HEK293 (cell line): ENCODE data around the gene WNT4.

ENCODE experiments used
- CTCF ChIA-PET: fragments of 350-600 bp; formaldehyde crosslinking; extraction: SDS; loops from one replicate; lab custom pipeline; 2021; ENCODE audit warnings: antibody characterized with exemption; lab: Yijun Ruan, JAX
- POLR2A ChIA-PET: fragments of 300-600 bp; formaldehyde crosslinking; extraction: SDS; loops from one replicate; lab custom pipeline; 2020; ENCODE audit warnings: antibody characterized with exemption, inconsistent platforms; lab: Yijun Ruan, JAX
- H3K27ac ChIP-seq: fragments of 200-500 bp; sonication (Bioruptor generic); 2 replicates; pipeline ENCODE4 v1.5.1; 2014; ENCODE audit warnings: low read depth, low read length, control low read depth, inconsistent platforms; ENCODE audit errors: extremely low read depth
- H3K36me3 ChIP-seq, 2 experiments: fragments of 200-500 bp in 1 of 2; sonication (Bioruptor generic) in 1 of 2; 1 replicate in 1 of 2; 2 replicates in 1 of 2; pipeline ENCODE4 v1.5.1; 2014 to 2017; ENCODE audit warnings: inconsistent platforms in 2 of 2, low read length in 2 of 2; ENCODE audit not compliant: control insufficient read depth in 2 of 2, insufficient read depth in 1 of 2
- H3K4me1 ChIP-seq: fragments of 200-500 bp; sonication (Bioruptor generic); 2 replicates; pipeline ENCODE4 v1.5.1; 2014; ENCODE audit warnings: mild to moderate bottlenecking, low read length, inconsistent platforms; ENCODE audit not compliant: control insufficient read depth, insufficient read depth
- H3K4me3 ChIP-seq: 2 replicates; pipeline ENCODE4 v1.5.1; 2011; ENCODE audit warnings: low read depth, mild to moderate bottlenecking, control low read depth, low read length, moderate library complexity
- H3K9me3 ChIP-seq: fragments of 200-500 bp; sonication (Bioruptor generic); 2 replicates; pipeline ENCODE4 v1.5.1; 2014; ENCODE audit warnings: low read depth, low read length, inconsistent platforms; ENCODE audit not compliant: control insufficient read depth, insufficient read depth
- KLF16 ChIP-seq: fragments of 450-650 bp; formaldehyde crosslinking; IDR thresholded peaks from 2 replicates; pipeline ENCODE4 v1.5.1; 2017; ENCODE audit warnings: missing biosample characterization, missing genetic modification characterization
- OSR2 ChIP-seq: fragments of 450-650 bp; formaldehyde crosslinking; IDR thresholded peaks from 2 replicates; pipeline ENCODE4 v1.5.1; 2016; ENCODE audit warnings: missing biosample characterization, missing genetic modification characterization
- REPIN1 ChIP-seq: fragments of 450-650 bp; formaldehyde crosslinking; IDR thresholded peaks from 2 replicates; pipeline ENCODE4 v1.5.1; 2017; ENCODE audit warnings: missing biosample characterization, missing genetic modification characterization, low read depth
- TSHZ1 ChIP-seq: fragments of 450-650 bp; formaldehyde crosslinking; IDR thresholded peaks from 2 replicates; pipeline ENCODE4 v1.5.1; 2016; ENCODE audit warnings: missing biosample characterization, missing genetic modification characterization, borderline replicate concordance
- YY2 ChIP-seq: fragments of 450-650 bp; formaldehyde crosslinking; IDR thresholded peaks from 2 replicates; pipeline ENCODE4 v1.5.1; 2016; ENCODE audit warnings: missing biosample characterization, missing genetic modification characterization
- ZBTB11 ChIP-seq: fragments of 450-650 bp; formaldehyde crosslinking; conservative IDR thresholded peaks from 2 replicates; pipeline ENCODE4 v1.5.1; 2016; ENCODE audit warnings: low read depth, missing biosample characterization, missing genetic modification characterization
- ZFP69B ChIP-seq: fragments of 450-650 bp; formaldehyde crosslinking; IDR thresholded peaks from 2 replicates; pipeline ENCODE4 v1.5.1; 2016; ENCODE audit warnings: missing biosample characterization, missing genetic modification characterization
- ZNF202 ChIP-seq: fragments of 450-650 bp; formaldehyde crosslinking; IDR thresholded peaks from 2 replicates; pipeline ENCODE4 v1.5.1; 2016; ENCODE audit warnings: missing biosample characterization, missing genetic modification characterization, borderline replicate concordance
- ZNF362 ChIP-seq: fragments of 450-650 bp; formaldehyde crosslinking; IDR thresholded peaks from 2 replicates; pipeline ENCODE4 v1.5.1; 2016; ENCODE audit warnings: missing biosample characterization, missing genetic modification characterization
- ZNF391 ChIP-seq: fragments of 450-650 bp; formaldehyde crosslinking; IDR thresholded peaks from 2 replicates; pipeline ENCODE4 v1.5.1; 2016; ENCODE audit warnings: low read depth, missing biosample characterization, missing genetic modification characterization, borderline replicate concordance
- ZNF433 ChIP-seq: fragments of 450-650 bp; formaldehyde crosslinking; IDR thresholded peaks from 2 replicates; pipeline ENCODE4 v1.5.1; 2016; ENCODE audit warnings: missing biosample characterization, missing genetic modification characterization, low read depth
- ZNF473 ChIP-seq: fragments of 450-650 bp; formaldehyde crosslinking; IDR thresholded peaks from 2 replicates; pipeline ENCODE4 v1.5.1; 2017; ENCODE audit warnings: missing biosample characterization, missing genetic modification characterization
- ZNF510 ChIP-seq: fragments of 450-650 bp; formaldehyde crosslinking; IDR thresholded peaks from 2 replicates; pipeline ENCODE4 v1.5.1; 2018; ENCODE audit warnings: mild to moderate bottlenecking, missing genetic modification characterization, missing biosample characterization; ENCODE audit not compliant: insufficient replicate concordance
- ZNF561 ChIP-seq: fragments of 450-650 bp; IDR thresholded peaks from 2 replicates; pipeline ENCODE4 v1.5.1; 2018; ENCODE audit warnings: missing biosample characterization, missing genetic modification characterization, borderline replicate concordance
- ZNF677 ChIP-seq: fragments of 450-650 bp; IDR thresholded peaks from 2 replicates; pipeline ENCODE4 v1.5.0; 2018; ENCODE audit warnings: missing biosample characterization, mild to moderate bottlenecking, missing genetic modification characterization, moderate library complexity
- ZNF785 ChIP-seq: fragments of 450-650 bp; formaldehyde crosslinking; IDR thresholded peaks from 2 replicates; pipeline ENCODE4 v1.5.1; 2016; ENCODE audit warnings: missing biosample characterization, missing genetic modification characterization
- ZXDB ChIP-seq: fragments of 450-650 bp; formaldehyde crosslinking; IDR thresholded peaks from 2 replicates; pipeline ENCODE4 v1.5.1; 2016; ENCODE audit warnings: missing biosample characterization, missing genetic modification characterization

The WNT4 gene

GRCh38 chr1:22117851-22118250 is 25.0 kb downstream of the WNT4 start (continued):
- TF ChIP-seq TSHZ1 (tag by site-specific recombination) (no peak), ZNF561 (tag by site-specific recombination) (no peak), ZNF391 (tag by site-specific recombination) (no peak), ZFP69B (no peak), ZNF510 (no peak), ZXDB (tag by site-specific recombination) (no peak)

- Histone ChIP-seq H3K4me3 (no peak overlapping the region), H3K27ac (no peak overlapping the region), H3K9me3 (no peaks in the 10 kb centered on the region), H3K4me1 (peaks cover 13% of the 10 kb centered on the region), H3K36me3 (peaks cover 0 to 69% of the 10 kb centered on the region in 2 experiments; a peak in 1 of 3 replicates)
- ChIA-PET CTCF (interaction anchor here (0.9 kb wide), 2 partner anchors 9 to 12 kb away, joined by 3 to 4 read pairs; no protein-coding TSS in a partner anchor), POLR2A (interaction anchor here (0.5 kb wide), 1 partner anchor 490 kb away, joined by 3 read pairs; no protein-coding TSS in a partner anchor)
- TF ChIP-seq REPIN1 (tag by site-specific recombination) (no peak), KLF16 (tag by site-specific recombination) (no peak), YY2 (tag by site-specific recombination) (no peak), ZNF473 (tag by site-specific recombination) (no peak), ZNF785 (tag by site-specific recombination) (no peak), ZNF202 (tag by site-specific recombination) (no peak), ZBTB11 (tag by site-specific recombination) (no peak), OSR2 (no peak), ZNF677 (no peak)
Measured at GRCh38 chr1:22117238-22117637, 25.7 kb downstream of the WNT4 start.

- Histone ChIP-seq H3K4me1 (peaks cover 13% of the 10 kb centered on the region), H3K4me3 (no peak overlapping the region), H3K36me3 (peaks cover 0 to 75% of the 10 kb centered on the region in 2 experiments; a peak in 1 of 3 replicates), H3K27ac (no peak overlapping the region), H3K9me3 (no peaks in the 10 kb centered on the region)
- ChIA-PET POLR2A (interaction anchor here (0.6 kb wide), 1 partner anchor 95 kb away, joined by 8 read pairs; no protein-coding TSS in a partner anchor), CTCF (interaction anchor here (1.4 to 2.4 kb wide), 2 partner anchors 15 to 92 kb away, joined by 4 to 5 read pairs; no protein-coding TSS in a partner anchor)
- TF ChIP-seq ZNF433 (tag by site-specific recombination): no peak
- TF ChIP-seq ZNF391 (tag by site-specific recombination): no peak
- TF ChIP-seq ZNF362 (tag by site-specific recombination): no peak
Measured at GRCh38 chr1:22115286-22115685, 27.6 kb downstream of the WNT4 start.
